Thymus (tissue), 11 donors: Measurements from ENCODE around the gene TMPRSS9. TPM values are rescaled to one million over a fixed set of nuclear protein-coding genes. Genes with fewer than 3 reads are reported as not detected.

Experiments used
- DNase-seq, 9 donors: peaks; one replicate each; pipeline ENCODE4 v3.0.0-alpha.2; 2013; ENCODE audit warnings: low spot score in 9 of 9, low read depth in 6 of 9, missing footprints in 1 of 9
- H3K27ac ChIP-seq, 2 donors: one replicate each; pipeline ENCODE4 v1.5.1; 2013; ENCODE audit warnings: control low read depth in 1 of 2, low read depth in 1 of 2, low read length in 1 of 2, mild to moderate bottlenecking in 1 of 2, moderate library complexity in 1 of 2
- H3K27me3 ChIP-seq, 2 donors: one replicate each; pipeline ENCODE4 v1.5.1; 2013; ENCODE audit warnings: low read length in 1 of 2; ENCODE audit not compliant: control insufficient read depth in 2 of 2, insufficient read depth in 1 of 2
- H3K36me3 ChIP-seq, 2 donors: one replicate each; pipeline ENCODE4 v1.5.1; 2013; ENCODE audit warnings: low read length in 1 of 2, mild to moderate bottlenecking in 1 of 2, moderate library complexity in 1 of 2; ENCODE audit not compliant: control insufficient read depth in 2 of 2, insufficient read depth in 2 of 2
- H3K4me1 ChIP-seq, 2 donors: one replicate each; pipeline ENCODE4 v1.5.1; 2013; ENCODE audit warnings: low read length in 2 of 2; ENCODE audit not compliant: control insufficient read depth in 2 of 2, insufficient read depth in 2 of 2
- H3K4me3 ChIP-seq, 2 donors: one replicate each; pipeline ENCODE4 v1.5.1; 2013; ENCODE audit warnings: low read length in 2 of 2, control low read depth in 1 of 2, mild to moderate bottlenecking in 1 of 2
- H3K9me3 ChIP-seq, 2 donors: one replicate each; pipeline ENCODE4 v1.5.1; 2013; ENCODE audit warnings: low read length in 1 of 2, mild to moderate bottlenecking in 1 of 2; ENCODE audit not compliant: control insufficient read depth in 2 of 2, insufficient read depth in 1 of 2
- WGBS: extraction: QIAGEN DNeasy Blood & Tissue Kit; methylation state at CpG from one replicate; pipeline ENCODE4 v1.1.7; 2013; 5-methylcytosine and 5-hydroxymethylcytosine counted together
- polyA plus RNA-seq: library from polyadenylated mRNA; stranded (reverse); fragments of 200-250 nt; gene quantifications from one replicate; pipeline ENCODE4 v1.2.3, GENCODE V29; 2013
- total RNA-seq: library from RNA; stranded (reverse); fragments of 120-200 nt; gene quantifications from one replicate; pipeline ENCODE4 v1.2.4, GENCODE V29; 2013
- donor health status: healthy.

The TMPRSS9 gene
- total and polyA plus RNA-seq, 2 donors = 0.09 to 0.18 TPM

- Histone ChIP-seq H3K4me3 (no peak overlapping the region), H3K9me3 (peaks cover 0 to 5% of the 10 kb centered on the region in 2 donors), H3K27ac (no peak overlapping the region), H3K4me1 (peaks cover 12 to 23% of the 10 kb centered on the region in 2 donors), H3K27me3 (no peaks in the 10 kb centered on the region), H3K36me3 (peaks cover 52 to 53% of the 10 kb centered on the region in 2 donors)
- 97% methylated on average over 22 of the region's 22 CpGs for WGBS
- DNase-seq = no peak
Measured at GRCh38 chr19:2443116-2443784, 83.2 kb downstream of the TMPRSS9 start.

- no peak overlapping the region for H3K4me3 ChIP-seq
- 98% methylated on average over 17 of the region's 17 CpGs for WGBS
Measured at GRCh38 chr19:2443785-2444182, 83.7 kb downstream of the TMPRSS9 start.

GRCh38 chr19:2444251-2445002 lies 84.4 kb downstream of the TMPRSS9 start:
- peaks cover 16 to 25% of the 10 kb centered on the region in 2 donors for H3K4me1 ChIP-seq
- no peak overlapping the region for H3K27ac ChIP-seq
- H3K27me3 ChIP-seq = no peaks in the 10 kb centered on the region
- no peak overlapping the region for H3K4me3 ChIP-seq
- peaks cover 0 to 6% of the 10 kb centered on the region in 2 donors for H3K9me3 ChIP-seq
- no peak for DNase-seq
- H3K36me3 ChIP-seq = peaks cover 49% of the 10 kb centered on the region in 2 donors
- WGBS = 98% methylated on average over 34 of the region's 34 CpGs

More at GRCh38 chr19:2443785-2444182, 83.7 kb downstream of the TMPRSS9 start:
- Histone ChIP-seq H3K27ac (no peak overlapping the region), H3K9me3 (peaks cover 0 to 6% of the 10 kb centered on the region in 2 donors), H3K27me3 (no peaks in the 10 kb centered on the region), H3K36me3 (peaks cover 48 to 49% of the 10 kb centered on the region in 2 donors), H3K4me1 (peaks cover 16 to 25% of the 10 kb centered on the region in 2 donors)
- no peak for DNase-seq

- WGBS = 1% methylated on average over 19 of the region's 19 CpGs
- Histone ChIP-seq H3K4me3 (peak overlapping the region in 1 of 2 donors; percentile 2), H3K36me3 (peaks cover 49 to 55% of the 10 kb centered on the region in 2 donors), H3K9me3 (peaks cover 0 to 6% of the 10 kb centered on the region in 2 donors), H3K27me3 (no peaks in the 10 kb centered on the region), H3K27ac (peak overlapping the region; percentile 53 to 68), H3K4me1 (peaks cover 16 to 25% of the 10 kb centered on the region in 2 donors)
- peak in 8 of 9 donors; percentile 53 to 92 (median 78) for DNase-seq
Measured at GRCh38 chr19:2446381-2446780, 86.3 kb downstream of the TMPRSS9 start.

GRCh38 chr19:2449019-2449418 lies 89.0 kb downstream of the TMPRSS9 start:
- no peak for DNase-seq
- peaks cover 18 to 25% of the 10 kb centered on the region in 2 donors for H3K4me1 ChIP-seq
- no peak overlapping the region for H3K4me3 ChIP-seq
- no peaks in the 10 kb centered on the region for H3K27me3 ChIP-seq
- peaks cover 31 to 49% of the 10 kb centered on the region in 2 donors for H3K36me3 ChIP-seq
- peaks cover 0 to 6% of the 10 kb centered on the region in 2 donors for H3K9me3 ChIP-seq
- no peak overlapping the region for H3K27ac ChIP-seq
- WGBS = 99% methylated on average over 11 of the region's 11 CpGs

- Histone ChIP-seq H3K27ac (no peak overlapping the region), H3K27me3 (no peaks in the 10 kb centered on the region), H3K9me3 (peaks cover 0 to 6% of the 10 kb centered on the region in 2 donors), H3K4me3 (no peak overlapping the region), H3K36me3 (peaks cover 22 to 37% of the 10 kb centered on the region in 2 donors), H3K4me1 (peaks cover 30 to 38% of the 10 kb centered on the region in 2 donors)
- WGBS = 97% methylated on average over 7 of the region's 7 CpGs
- DNase-seq = no peak
Measured at GRCh38 chr19:2451138-2451537, 91.1 kb downstream of the TMPRSS9 start.

GRCh38 chr19:2451741-2452140 lies 91.7 kb downstream of the TMPRSS9 start:
- WGBS = 97% methylated on average over 18 of the region's 18 CpGs
- peaks cover 22 to 37% of the 10 kb centered on the region in 2 donors for H3K36me3 ChIP-seq
- no peak for DNase-seq
- H3K27ac ChIP-seq = no peak overlapping the region
- no peak overlapping the region for H3K4me3 ChIP-seq
- H3K4me1 ChIP-seq = peaks cover 30 to 32% of the 10 kb centered on the region in 2 donors
- H3K27me3 ChIP-seq = no peaks in the 10 kb centered on the region
- peaks cover 0 to 6% of the 10 kb centered on the region in 2 donors for H3K9me3 ChIP-seq

- peaks cover 19 to 26% of the 10 kb centered on the region in 2 donors for H3K36me3 ChIP-seq
- no peaks in the 10 kb centered on the region for H3K27me3 ChIP-seq
- no peak overlapping the region for H3K27ac ChIP-seq
- H3K4me1 ChIP-seq = peaks cover 16 to 22% of the 10 kb centered on the region in 2 donors
- 98% methylated on average over 19 of the region's 19 CpGs for WGBS
- H3K4me3 ChIP-seq = no peak overlapping the region
- H3K9me3 ChIP-seq = no peaks in the 10 kb centered on the region
- no peak for DNase-seq
Measured at GRCh38 chr19:2453431-2454025, 93.5 kb downstream of the TMPRSS9 start.
